Measurements from ENCODE around the gene DHFR2.
"Not testable (repeated sequence)": the region's sequence is repeated elsewhere in the genome, so short reads cannot be mapped to it uniquely, and the experiment has no call there.

The DHFR2 gene

GRCh38 chr3:94064243-94064860 is 1.6 kb upstream of the DHFR2 start:
- DNase-seq, result no peak

DNA sequence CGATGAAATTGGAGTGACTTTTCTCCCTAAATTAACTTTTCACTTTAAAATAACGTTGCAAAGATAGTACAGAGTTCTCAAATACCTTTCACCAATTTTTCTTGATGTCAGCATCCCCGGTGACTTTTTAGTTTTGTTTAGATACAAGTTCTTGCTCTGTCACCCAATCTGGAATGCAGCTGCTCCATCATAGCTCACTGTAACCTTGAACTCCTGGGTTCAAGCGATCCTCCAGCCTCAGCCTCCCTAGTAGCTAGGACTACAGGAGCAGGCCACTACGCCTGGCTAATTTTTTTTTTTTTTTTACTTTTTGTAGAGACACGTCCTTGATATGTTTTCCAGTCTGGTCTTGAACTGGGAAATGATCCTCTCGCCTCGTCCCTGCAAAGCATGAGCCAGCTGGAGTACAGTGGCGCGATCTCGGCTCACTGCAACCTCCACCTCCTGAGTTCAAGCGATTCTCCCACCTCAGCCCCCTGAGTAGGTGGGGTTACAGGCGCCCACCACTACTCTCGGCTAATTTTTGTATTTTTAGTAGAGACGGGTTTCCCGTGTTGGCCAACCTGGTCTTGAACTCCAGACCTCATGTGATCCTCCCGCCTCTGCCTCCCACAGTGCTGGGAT is 892 bp upstream of the DHFR2 start:
- no peak for DNase-seq

DNA sequence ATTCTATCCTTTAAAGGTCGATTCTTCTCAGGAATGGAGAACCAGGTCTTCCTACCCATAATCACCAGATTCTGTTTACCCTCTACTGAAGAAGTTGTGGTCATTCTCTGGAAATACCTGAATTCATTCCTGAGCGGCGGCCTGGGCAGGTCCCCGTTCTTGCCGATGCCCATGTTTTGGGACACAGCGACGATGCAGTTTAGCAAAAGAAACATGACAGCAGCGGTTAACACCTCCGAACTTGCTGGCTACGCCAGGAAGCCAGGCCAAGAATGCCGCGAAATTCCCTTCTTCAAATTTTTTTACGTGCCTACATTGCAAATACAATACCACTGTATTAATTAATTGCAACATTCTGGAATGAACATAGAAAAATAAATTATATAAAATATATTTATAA is 1.4 kb downstream of the DHFR2 start:
- DNase-seq, result no peak

DNA sequence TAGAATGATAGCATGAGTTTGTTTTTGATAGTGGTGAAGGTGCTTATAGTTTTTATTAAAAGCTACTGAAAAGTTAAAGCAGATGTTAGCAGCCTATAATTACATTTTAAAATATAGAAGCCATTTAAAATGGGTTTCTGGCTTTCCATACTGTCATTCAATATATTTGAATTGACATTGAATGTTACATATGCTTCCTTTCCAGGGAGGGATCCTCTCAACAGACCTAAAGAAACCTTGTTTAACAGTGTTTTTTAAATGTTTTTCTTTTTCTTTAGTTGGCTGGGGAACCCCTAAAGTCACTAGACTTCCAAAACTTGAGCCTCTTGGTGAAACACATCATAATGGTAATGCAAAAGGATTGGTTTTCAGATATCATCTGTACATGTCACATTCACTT is 12.2 kb downstream of the DHFR2 start:
- no peak for DNase-seq

GRCh38 chr3:94049267-94049666 is 13.4 kb downstream of the DHFR2 start:
- no peak for DNase-seq

GRCh38 chr3:94046533-94046932 is 16.2 kb downstream of the DHFR2 start:
- no peak for DNase-seq

DNA sequence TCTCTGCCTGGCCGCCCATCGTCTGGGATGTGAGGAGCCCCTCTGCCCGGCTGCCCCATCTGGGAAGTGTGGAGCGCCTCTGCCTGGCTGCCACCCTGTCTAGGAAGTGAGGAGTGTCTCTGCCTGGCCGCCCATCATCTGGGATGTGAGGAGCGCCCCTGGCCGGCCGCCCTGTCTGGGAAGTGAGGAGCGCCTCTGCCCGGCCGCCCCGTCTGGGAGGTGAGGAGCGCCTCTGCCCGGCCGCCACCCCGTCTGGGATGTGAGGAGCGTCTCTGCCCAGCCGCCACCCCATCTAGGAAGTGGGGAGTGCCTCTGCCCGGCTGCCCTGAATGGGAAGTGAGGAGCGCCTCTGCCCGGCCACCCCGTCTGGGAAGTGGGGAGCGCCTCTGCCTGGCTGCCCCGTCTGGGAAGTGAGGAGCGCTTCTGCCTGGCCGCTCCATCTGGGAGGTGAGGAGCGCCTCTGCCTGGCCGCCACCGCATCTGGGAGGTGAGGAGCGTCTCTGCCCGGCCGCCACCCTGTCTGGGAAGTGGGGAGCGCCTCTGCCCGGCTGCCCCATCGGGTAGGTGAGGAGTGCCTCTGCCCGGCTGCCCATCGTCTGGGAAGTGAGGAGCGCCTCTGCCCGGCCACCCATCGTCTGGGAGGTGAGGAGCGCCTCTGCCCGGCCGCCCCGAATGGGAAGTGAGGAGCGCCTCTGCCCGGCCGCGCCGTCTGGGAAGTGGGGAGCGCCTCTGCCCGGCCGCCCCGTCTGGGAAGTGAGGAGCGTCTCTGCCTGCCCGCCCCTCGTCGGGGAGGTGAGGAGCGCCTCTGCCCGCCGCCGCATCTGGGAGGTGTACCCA is 18.4 kb downstream of the DHFR2 start:
- DNase-seq, result not testable (repeated sequence)

GRCh38 chr3:94043285-94043684 is 19.4 kb downstream of the DHFR2 start:
- DNase-seq, result no peak

DNA sequence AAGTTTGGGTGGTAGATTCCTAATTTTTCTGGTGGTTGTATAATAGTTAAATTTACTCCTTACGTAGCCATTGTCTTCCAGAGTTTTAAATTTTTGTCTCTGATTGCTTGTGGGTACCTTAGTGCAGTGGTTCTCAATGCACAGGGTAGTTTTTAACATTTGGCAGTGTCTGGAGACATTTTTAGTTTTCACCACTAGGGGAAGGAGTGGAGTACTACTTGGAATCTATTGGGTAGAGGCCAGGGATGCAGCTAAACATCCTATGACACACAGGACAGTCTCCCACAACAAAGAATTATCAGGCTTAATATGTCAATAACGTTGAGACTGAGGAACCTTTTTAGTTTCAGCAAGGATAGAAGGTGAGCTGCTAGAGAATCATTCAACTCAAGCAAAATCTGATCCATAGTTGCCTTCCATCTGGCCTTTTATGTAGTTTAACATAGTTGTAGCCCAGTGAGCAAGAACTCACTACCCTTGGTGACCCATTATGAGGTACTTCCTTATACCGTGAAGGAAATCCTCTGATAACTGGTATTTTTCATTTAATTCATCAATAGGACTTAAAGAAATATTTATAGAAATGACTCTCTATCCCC is 25.7 kb downstream of the DHFR2 start:
- no peak for DNase-seq

DNA sequence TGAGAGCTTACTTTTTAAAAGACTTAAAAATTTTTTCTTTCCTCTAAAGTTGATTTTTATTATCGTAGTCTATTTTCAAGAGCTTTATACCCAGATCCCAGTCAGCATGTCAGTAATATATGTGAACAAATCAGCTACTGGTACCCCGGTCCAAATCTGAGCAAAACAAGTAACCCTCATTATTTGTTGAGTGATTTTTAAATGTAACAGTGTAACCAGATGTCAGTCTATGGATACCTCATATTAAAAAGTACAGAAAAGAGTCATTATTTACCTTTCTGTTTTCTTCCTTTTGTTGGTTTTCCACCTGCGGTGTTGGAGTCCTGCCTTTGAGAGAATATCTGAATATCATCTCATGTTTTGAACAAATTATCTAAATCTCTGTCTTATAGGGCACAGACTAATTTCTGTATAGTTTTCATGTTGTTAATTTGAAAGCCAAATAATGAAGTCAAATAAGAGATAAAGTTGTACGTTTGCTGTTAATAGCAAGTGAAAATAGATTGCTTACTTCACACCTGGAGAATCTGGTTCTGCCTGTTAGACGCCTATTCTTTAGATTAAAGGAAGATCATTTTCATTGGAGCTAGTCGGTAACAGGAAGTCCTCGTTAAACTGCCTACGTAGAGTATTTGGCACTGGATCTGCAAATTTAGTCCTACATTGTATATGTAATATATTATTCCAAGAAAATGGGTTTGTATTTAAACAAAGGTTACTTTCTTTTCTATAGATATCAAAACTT is 34.5 kb downstream of the DHFR2 start, which contains the start of gene STX19:
STX19 (minus strand) TSS at position 505 of the 745 bp plus-strand sequence. CDS start 13,328 bp downstream, outside the sequence.
- no peak for DNase-seq

DNA sequence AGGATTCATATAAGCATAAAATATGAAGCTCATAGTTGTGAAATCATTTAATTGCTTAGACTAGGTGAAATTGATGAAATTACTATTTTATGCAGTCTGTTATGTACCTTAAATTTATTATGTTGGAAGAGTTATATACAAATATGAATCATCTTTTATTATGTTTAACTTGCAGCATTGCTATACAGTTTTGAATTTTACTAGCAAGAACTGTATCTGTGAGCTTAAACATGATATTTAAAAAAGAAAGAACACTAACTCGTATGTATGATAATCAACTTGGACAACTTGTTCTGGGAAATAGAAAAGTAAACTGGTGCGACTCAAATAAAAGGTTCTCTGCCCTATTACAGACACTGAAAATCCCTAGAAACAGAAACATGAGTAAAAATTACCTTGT is 36.1 kb downstream of the DHFR2 start:
- DNase-seq, result no peak

- no peak for DNase-seq
These were observed 38.3 kb downstream of the DHFR2 start for GRCh38 chr3:94024385-94024784.

GRCh38 chr3:94020293-94020692 is 42.4 kb downstream of the DHFR2 start:
- no peak for DNase-seq

DNA sequence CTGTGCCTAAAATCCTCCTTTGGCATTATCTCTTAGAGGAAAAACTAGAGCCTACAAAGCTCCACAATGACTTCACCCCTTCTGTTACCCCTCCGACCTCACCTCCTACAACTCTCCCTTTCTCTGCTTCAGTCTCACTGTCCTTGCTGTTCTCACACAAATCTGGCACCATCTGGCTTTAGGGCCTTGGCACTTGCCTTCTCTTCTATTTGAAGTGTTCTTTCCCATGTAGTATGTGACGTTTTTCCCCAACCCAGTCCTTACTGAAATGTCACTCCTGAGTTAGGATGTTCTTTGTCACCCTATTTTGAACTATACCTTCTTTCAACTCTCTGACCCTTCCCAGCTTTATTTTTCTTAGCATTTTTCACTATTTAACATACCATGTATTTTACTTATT is 43.1 kb downstream of the DHFR2 start:
- no peak for DNase-seq

DNA sequence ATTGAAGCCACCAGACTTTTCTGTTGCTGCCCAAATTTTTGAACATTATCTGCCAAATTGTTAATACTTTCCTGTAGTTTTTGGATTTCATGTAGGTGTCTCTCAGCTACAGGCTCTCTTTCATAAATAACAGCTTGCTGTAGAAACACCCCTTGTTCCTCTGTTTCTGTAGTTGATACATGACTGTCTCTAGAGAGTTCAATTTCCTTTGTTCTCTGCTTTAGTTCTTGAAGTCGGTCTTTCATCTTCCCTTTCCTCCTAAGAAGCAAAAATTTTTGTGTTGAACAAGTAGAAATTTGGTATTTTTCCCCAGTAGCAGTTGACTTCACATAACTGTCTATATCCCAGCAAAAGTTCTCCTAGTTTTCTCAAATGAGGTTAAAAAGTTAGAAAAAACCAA is 47.7 kb downstream of the DHFR2 start:
- DNase-seq, result no peak

DNA sequence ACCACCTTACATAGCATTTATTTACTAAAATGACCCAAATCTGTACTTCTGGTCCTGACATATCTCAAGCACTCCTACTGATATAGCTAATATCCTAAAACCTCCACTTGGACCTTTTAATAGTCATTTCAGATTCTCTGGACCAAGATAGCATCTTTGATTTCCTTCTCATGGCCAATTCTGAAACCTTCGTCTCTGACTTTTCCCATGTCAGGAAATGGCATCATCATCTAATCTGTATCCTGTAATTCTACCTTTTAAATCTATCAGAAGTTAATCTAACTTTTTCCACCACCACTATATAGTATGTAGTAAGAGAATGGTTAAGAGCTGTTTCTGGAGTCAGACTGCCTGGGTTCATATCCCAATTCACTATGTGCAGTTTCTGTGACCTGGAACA is 50.5 kb downstream of the DHFR2 start:
- DNase-seq, result no peak

- no peak for DNase-seq
These were observed 51.4 kb downstream of the DHFR2 start for GRCh38 chr3:94011233-94011711.

DNA sequence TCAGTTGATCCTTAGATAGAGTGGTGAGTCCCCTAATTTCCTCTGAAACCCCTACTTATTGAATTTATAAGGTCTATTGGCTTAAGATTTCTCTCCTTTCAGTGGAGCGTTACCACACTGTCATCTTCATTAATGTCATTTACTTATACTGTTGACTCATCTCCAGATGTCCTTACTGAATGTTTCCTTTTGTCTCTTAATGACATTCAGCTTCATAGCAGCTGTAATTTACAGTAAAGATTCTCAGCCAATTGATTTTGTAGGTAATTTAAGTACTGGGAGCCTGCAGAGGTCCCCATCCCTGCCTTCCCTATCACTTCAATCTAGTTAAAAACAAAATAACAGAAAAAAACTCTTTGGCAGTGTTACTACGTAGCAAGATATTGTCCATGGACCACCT is 53.1 kb downstream of the DHFR2 start:
- DNase-seq, result no peak

DNA sequence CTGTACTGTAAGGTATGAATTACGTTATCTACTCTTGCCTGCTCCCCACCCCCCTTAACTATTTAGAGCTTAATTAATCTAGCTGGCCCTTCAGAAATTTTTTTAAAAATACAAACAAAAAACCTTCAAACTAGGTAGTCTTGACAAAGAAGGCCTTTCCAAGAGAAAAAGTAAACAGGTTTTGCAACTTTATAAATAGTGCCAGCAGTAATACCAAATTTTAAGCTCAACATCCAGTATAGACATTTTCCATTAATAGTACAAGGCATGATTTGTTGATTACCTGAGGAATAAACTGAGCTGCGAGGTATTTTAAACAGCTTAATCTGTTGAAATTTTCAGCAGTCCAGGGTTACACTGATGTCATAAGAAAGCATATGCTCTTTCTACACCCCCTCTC is 54.5 kb downstream of the DHFR2 start:
- DNase-seq, result no peak
